ENCODE measurements around the gene TSC22D4. TPM values are rescaled to one million over a fixed set of nuclear protein-coding genes. Genes with fewer than 3 reads are reported as not detected.
A peak's percentile ranks its signal among the peaks of the same experiment; 100 is the strongest.

The TSC22D4 gene
- total RNA-seq, 3 donors from 2014 or later = 45.1 to 65.2 (median 64.8) TPM

DNA sequence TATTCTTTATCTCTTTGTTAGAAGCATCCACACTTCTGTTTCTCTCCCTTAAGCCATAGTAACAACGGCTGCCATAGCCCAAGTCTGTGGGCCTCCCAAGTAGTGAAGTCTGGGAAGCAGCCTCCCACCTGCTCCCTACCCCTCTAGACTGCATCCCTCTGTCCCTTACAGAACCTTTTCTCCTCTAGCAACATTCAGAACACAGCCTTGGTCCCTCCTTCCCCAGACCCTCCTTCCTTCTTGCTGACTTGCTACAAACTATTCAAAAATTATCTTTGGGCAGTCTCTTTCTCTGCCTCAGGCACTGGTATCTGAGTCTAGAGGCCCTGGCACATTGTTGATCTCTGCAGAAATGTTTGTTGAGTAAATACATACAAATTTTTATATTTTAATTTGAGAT is 2.5 kb upstream of the TSC22D4 start:
- intact Hi-C loops (cut with DNase I, micrococcal nuclease) = no loop called here
- no peaks in the 10 kb centered on the region for H3K36me3 ChIP-seq (ENCODE audit: low read depth)
- DNase-seq (no peak), ATAC-seq (no peak)
- TF ChIP-seq CTCF (IDR thresholded peaks at IDR 0.05) = no peak
- peaks cover 29% of the 10 kb centered on the region for H3K4me1 ChIP-seq (ENCODE audit: low read depth)
- no peaks in the 10 kb centered on the region for H3K9me3 ChIP-seq
- no peak overlapping the region for H3K4me3 ChIP-seq

DNA sequence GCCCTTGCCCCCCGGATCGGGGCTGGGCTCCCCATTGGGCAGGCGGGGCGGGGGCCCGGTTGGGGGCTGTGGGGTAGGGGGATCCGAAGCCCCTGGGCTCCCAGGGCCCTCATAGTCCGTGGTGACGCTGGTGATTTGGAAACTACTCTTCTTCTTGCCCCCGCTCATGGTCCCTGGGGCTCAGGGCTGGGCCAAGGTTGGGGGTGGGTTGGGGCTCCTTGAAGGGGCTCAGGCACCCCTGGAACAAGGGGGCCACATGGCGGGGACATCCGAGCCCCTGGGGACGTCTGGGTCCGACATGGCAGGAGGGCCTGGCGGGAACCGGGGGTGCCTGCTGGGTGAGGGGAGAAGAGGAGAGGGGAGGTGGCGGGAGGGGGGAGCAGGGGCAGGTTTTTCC is 1.1 kb downstream of the TSC22D4 start:
- DNase-seq (peak in 2 of 3 donors; percentile 60 to 70), ATAC-seq (no peak)
- H3K4me3 ChIP-seq = peak overlapping the region; percentile 67
- peaks cover 42% of the 10 kb centered on the region for H3K4me1 ChIP-seq (ENCODE audit: low read depth)
- intact Hi-C loops (cut with DNase I, micrococcal nuclease) = loop anchor here (10.0 kb wide), 2 partner anchors 77 to 207 kb away; no protein-coding TSS in a partner anchor
- H3K9me3 ChIP-seq = no peaks in the 10 kb centered on the region
- no peak for TF ChIP-seq CTCF (IDR thresholded peaks at IDR 0.05)
- H3K36me3 ChIP-seq (ENCODE audit: low read depth) = peaks cover 3% of the 10 kb centered on the region

DNA sequence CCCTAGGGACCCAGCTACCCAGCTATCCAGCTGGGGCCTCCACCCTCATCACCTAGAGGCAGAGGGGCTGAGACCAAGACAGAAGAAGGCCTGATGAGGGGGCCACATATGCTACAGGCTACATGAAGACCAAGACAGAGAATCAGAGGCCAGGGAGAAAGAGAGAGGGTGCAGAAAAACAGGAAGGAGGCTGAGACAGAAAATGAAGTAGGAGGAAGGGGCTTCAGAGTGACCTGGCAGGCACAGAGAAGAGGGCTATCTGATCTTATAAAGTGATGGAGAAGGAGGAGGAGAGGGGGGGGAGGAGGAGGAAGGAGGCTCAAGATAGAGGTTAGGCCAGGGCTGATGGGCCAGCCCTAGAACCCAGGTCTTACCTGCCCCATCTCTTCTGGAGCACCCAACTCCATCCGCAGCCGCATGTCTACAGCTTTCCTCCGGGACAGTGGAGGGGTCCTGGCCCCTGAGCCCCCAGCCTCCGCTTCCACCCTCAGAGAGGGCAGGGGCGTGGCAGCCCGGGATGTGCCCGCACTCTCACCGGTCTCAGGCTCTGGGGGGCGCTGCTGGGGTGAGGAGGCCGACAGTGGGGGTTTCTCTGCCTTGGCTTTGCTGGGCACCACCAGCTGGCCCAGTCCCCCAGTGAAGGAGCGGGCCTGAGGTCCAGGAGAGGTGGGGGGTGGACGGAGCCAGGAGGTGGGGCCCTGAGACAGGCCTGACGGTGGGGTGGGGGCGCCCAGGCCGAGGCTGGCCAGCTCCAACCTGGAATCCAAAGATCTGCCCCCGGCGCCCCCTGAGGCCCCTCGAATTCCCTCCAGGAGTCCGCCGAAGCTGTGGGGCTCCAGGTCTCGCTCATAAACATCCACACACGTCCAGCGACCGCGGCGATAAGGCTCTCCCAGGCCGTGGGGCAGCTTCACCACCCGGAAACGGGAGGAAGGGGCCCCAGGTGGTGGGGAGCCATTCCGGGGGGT is 1.8 kb downstream of the TSC22D4 start:
- no peak for TF ChIP-seq CTCF (IDR thresholded peaks at IDR 0.05)
- intact Hi-C loops (cut with DNase I, micrococcal nuclease) = loop anchor here (10.0 kb wide), 2 partner anchors 78 to 208 kb away; no protein-coding TSS in a partner anchor

DNA sequence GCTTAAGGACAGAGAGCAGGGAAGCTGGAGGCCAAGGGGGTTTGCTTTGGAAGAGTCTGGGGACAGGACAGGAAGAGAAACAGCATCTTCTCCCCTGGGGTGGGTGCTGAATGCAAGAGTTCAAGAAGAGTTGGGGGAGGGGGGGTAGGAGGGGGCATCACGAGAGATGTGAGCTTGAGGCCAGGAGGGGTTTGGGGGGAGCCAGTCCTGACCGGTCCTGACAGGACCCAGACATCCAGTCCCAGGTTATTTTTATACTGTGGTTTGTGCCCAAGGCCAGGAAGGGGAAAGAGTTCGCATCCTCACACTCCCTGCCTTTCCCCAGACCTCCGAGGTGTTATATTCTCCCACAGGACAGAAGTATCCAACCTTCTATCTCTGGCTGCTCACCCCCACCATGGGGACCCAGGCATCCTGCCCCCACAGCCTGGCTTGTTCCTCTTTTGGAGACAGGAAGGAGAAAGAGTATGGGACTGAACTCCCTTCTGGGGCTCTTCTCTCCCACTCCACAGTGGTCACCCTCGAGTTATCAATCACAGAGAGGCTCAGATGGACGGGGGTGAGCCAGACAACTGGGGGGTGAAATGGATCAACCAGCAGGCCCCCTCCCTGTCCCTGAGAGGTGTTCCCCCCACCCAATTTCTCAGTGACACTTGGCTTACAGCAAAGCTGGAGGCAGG is 2.8 kb downstream of the TSC22D4 start:
- no peak for TF ChIP-seq CTCF (IDR thresholded peaks at IDR 0.05)
- no peak for DNase-seq
- Histone ChIP-seq H3K4me3 (no peak overlapping the region), H3K36me3 (ENCODE audit: low read depth) (peaks cover 3% of the 10 kb centered on the region), H3K9me3 (no peaks in the 10 kb centered on the region), H3K4me1 (ENCODE audit: low read depth) (peaks cover 41% of the 10 kb centered on the region)
- no peak for ATAC-seq
- intact Hi-C loops (cut with DNase I, micrococcal nuclease) = loop anchor here (10.0 kb wide), 2 partner anchors 79 to 209 kb away; no protein-coding TSS in a partner anchor

More for the DNA sequence above, 1.8 kb downstream of the TSC22D4 start:
- no peaks in the 10 kb centered on the region for H3K9me3 ChIP-seq
- peaks cover 3% of the 10 kb centered on the region for H3K36me3 ChIP-seq (ENCODE audit: low read depth)
- ATAC-seq = peak; percentile 6
- peak; percentile 55 to 78 (median 75) for DNase-seq
- peak overlapping the region; percentile 67 for H3K4me3 ChIP-seq
- H3K4me1 ChIP-seq (ENCODE audit: low read depth) = peaks cover 43% of the 10 kb centered on the region

GRCh38 chr7:100475549-100475948 is 3.5 kb downstream of the TSC22D4 start:
- no peaks in the 10 kb centered on the region for H3K9me3 ChIP-seq
- intact Hi-C loops (cut with DNase I, micrococcal nuclease) = loop anchor here (10.0 kb wide), 2 partner anchors 79 to 209 kb away; no protein-coding TSS in a partner anchor
- DNase-seq (peak in 1 of 3 donors; percentile 58), ATAC-seq (no peak)
- H3K36me3 ChIP-seq (ENCODE audit: low read depth) = peaks cover 3% of the 10 kb centered on the region
- H3K4me1 ChIP-seq (ENCODE audit: low read depth) = peaks cover 41% of the 10 kb centered on the region
- no peak overlapping the region for H3K4me3 ChIP-seq
- no peak for TF ChIP-seq CTCF (IDR thresholded peaks at IDR 0.05)
